Activated naive CD8-positive, alpha-beta T cell treated with anti-CD3 and anti-CD28 coated beads for 36 hours (primary cell): ENCODE results near the gene AUTS2. TPM values are rescaled to one million over a fixed set of nuclear protein-coding genes. Genes with fewer than 3 reads are reported as not detected.

Source experiments
- DNase-seq: peaks from one replicate; pipeline ENCODE4 v3.0.0; 2021
- H3K27ac Mint-ChIP-seq: one replicate; pipeline ENCODE4 v1.8.0; 2022; ENCODE audit warnings: mild to moderate bottlenecking, moderate library complexity, mixed read lengths
- H3K27me3 Mint-ChIP-seq: one replicate; pipeline ENCODE4 v1.8.0; 2022; ENCODE audit warnings: mild to moderate bottlenecking, mixed read lengths
- H3K36me3 Mint-ChIP-seq: one replicate; pipeline ENCODE4 v1.8.0; 2021; ENCODE audit warnings: mild to moderate bottlenecking, mixed read lengths
- H3K4me1 Mint-ChIP-seq: one replicate; pipeline ENCODE4 v1.8.0; 2021; ENCODE audit warnings: mixed read lengths
- H3K4me3 Mint-ChIP-seq: one replicate; pipeline ENCODE4 v1.8.0; 2022; ENCODE audit warnings: mild to moderate bottlenecking, moderate library complexity, mixed read lengths
- H3K9me3 Mint-ChIP-seq: one replicate; pipeline ENCODE4 v1.8.0; 2022; ENCODE audit warnings: mixed read lengths
- total RNA-seq, 2 experiments: library from RNA; stranded (reverse); gene quantifications; one replicate each; pipeline ENCODE4 v1.2.3, GENCODE V29; 2021

AUTS2 gene
- total RNA-seq, 2 experiments from 2014 or later, result 0.58 to 0.78 TPM

GRCh38 chr7:70570961-70571360, 972.7 kb downstream of the AUTS2 start:
- no peak overlapping the region for H3K27ac Mint-ChIP-seq
- H3K27me3 Mint-ChIP-seq, result no peaks in the 10 kb centered on the region
- H3K4me3 Mint-ChIP-seq, result no peak overlapping the region
- H3K36me3 Mint-ChIP-seq, result no peaks in the 10 kb centered on the region
- DNase-seq, result no peak
- H3K9me3 Mint-ChIP-seq, result no peaks in the 10 kb centered on the region
- no peaks in the 10 kb centered on the region for H3K4me1 Mint-ChIP-seq

GRCh38 chr7:70571403-70571934, 973.2 kb downstream of the AUTS2 start:
- H3K4me3 Mint-ChIP-seq, result no peak overlapping the region
- no peaks in the 10 kb centered on the region for H3K36me3 Mint-ChIP-seq
- no peaks in the 10 kb centered on the region for H3K27me3 Mint-ChIP-seq
- DNase-seq, result no peak
- no peaks in the 10 kb centered on the region for H3K4me1 Mint-ChIP-seq
- no peaks in the 10 kb centered on the region for H3K9me3 Mint-ChIP-seq
- no peak overlapping the region for H3K27ac Mint-ChIP-seq

- Mint-ChIP-seq H3K27ac (no peak overlapping the region), H3K36me3 (no peaks in the 10 kb centered on the region), H3K4me1 (no peaks in the 10 kb centered on the region), H3K9me3 (no peaks in the 10 kb centered on the region), H3K4me3 (no peak overlapping the region), H3K27me3 (no peaks in the 10 kb centered on the region)
- DNase-seq, result no peak
Measured at GRCh38 chr7:70571961-70572360, 973.7 kb downstream of the AUTS2 start.

GRCh38 chr7:70572571-70572970, 974.3 kb downstream of the AUTS2 start:
- Mint-ChIP-seq H3K27ac (no peak overlapping the region), H3K4me1 (no peaks in the 10 kb centered on the region)

GRCh38 chr7:70573071-70573661, 974.9 kb downstream of the AUTS2 start:
- no peak for DNase-seq
- H3K36me3 Mint-ChIP-seq, result no peaks in the 10 kb centered on the region
- H3K27me3 Mint-ChIP-seq, result no peaks in the 10 kb centered on the region
- H3K9me3 Mint-ChIP-seq, result no peaks in the 10 kb centered on the region
- no peak overlapping the region for H3K4me3 Mint-ChIP-seq
- H3K27ac Mint-ChIP-seq, result no peak overlapping the region
- H3K4me1 Mint-ChIP-seq, result no peaks in the 10 kb centered on the region

More at GRCh38 chr7:70572571-70572970, 974.3 kb downstream of the AUTS2 start:
- H3K36me3 Mint-ChIP-seq, result no peaks in the 10 kb centered on the region
- H3K9me3 Mint-ChIP-seq, result no peaks in the 10 kb centered on the region
- H3K4me3 Mint-ChIP-seq, result no peak overlapping the region
- DNase-seq, result no peak
- H3K27me3 Mint-ChIP-seq, result no peaks in the 10 kb centered on the region

- Mint-ChIP-seq H3K27me3 (no peaks in the 10 kb centered on the region), H3K9me3 (no peaks in the 10 kb centered on the region), H3K4me1 (no peaks in the 10 kb centered on the region), H3K27ac (no peak overlapping the region), H3K36me3 (no peaks in the 10 kb centered on the region), H3K4me3 (no peak overlapping the region)
- DNase-seq, result no peak
Measured at GRCh38 chr7:70573696-70574095, 975.4 kb downstream of the AUTS2 start.

GRCh38 chr7:70574314-70574834, 976.1 kb downstream of the AUTS2 start:
- Mint-ChIP-seq H3K27ac (no peak overlapping the region), H3K4me1 (no peaks in the 10 kb centered on the region), H3K27me3 (no peaks in the 10 kb centered on the region)

GRCh38 chr7:70574970-70575799, 976.9 kb downstream of the AUTS2 start:
- Mint-ChIP-seq H3K27ac (no peak overlapping the region), H3K4me1 (no peaks in the 10 kb centered on the region), H3K4me3 (no peak overlapping the region), H3K27me3 (no peaks in the 10 kb centered on the region), H3K9me3 (no peaks in the 10 kb centered on the region), H3K36me3 (no peaks in the 10 kb centered on the region)
- DNase-seq, result no peak

More at GRCh38 chr7:70574314-70574834, 976.1 kb downstream of the AUTS2 start:
- no peaks in the 10 kb centered on the region for H3K9me3 Mint-ChIP-seq
- no peak for DNase-seq
- no peaks in the 10 kb centered on the region for H3K36me3 Mint-ChIP-seq
- no peak overlapping the region for H3K4me3 Mint-ChIP-seq

- H3K9me3 Mint-ChIP-seq, result no peaks in the 10 kb centered on the region
- H3K4me3 Mint-ChIP-seq, result no peak overlapping the region
- no peak overlapping the region for H3K27ac Mint-ChIP-seq
- no peak for DNase-seq
- no peaks in the 10 kb centered on the region for H3K27me3 Mint-ChIP-seq
- H3K36me3 Mint-ChIP-seq, result no peaks in the 10 kb centered on the region
- no peaks in the 10 kb centered on the region for H3K4me1 Mint-ChIP-seq
Measured at GRCh38 chr7:70577078-70577477, 978.8 kb downstream of the AUTS2 start.

GRCh38 chr7:70578131-70578530, 979.9 kb downstream of the AUTS2 start:
- Mint-ChIP-seq H3K27ac (no peak overlapping the region), H3K4me1 (no peaks in the 10 kb centered on the region), H3K27me3 (no peaks in the 10 kb centered on the region), H3K9me3 (no peaks in the 10 kb centered on the region), H3K4me3 (no peak overlapping the region), H3K36me3 (no peaks in the 10 kb centered on the region)
- DNase-seq, result no peak

GRCh38 chr7:70579397-70580097, 981.3 kb downstream of the AUTS2 start:
- H3K27ac Mint-ChIP-seq, result no peak overlapping the region
- no peaks in the 10 kb centered on the region for H3K27me3 Mint-ChIP-seq

GRCh38 chr7:70580161-70580560, 981.9 kb downstream of the AUTS2 start:
- no peaks in the 10 kb centered on the region for H3K9me3 Mint-ChIP-seq
- H3K27ac Mint-ChIP-seq, result no peak overlapping the region
- H3K36me3 Mint-ChIP-seq, result no peaks in the 10 kb centered on the region
- no peaks in the 10 kb centered on the region for H3K27me3 Mint-ChIP-seq
- no peak for DNase-seq
- H3K4me3 Mint-ChIP-seq, result no peak overlapping the region
- H3K4me1 Mint-ChIP-seq, result no peaks in the 10 kb centered on the region

More at GRCh38 chr7:70579397-70580097, 981.3 kb downstream of the AUTS2 start:
- Mint-ChIP-seq H3K4me3 (no peak overlapping the region), H3K9me3 (no peaks in the 10 kb centered on the region), H3K4me1 (no peaks in the 10 kb centered on the region), H3K36me3 (no peaks in the 10 kb centered on the region)
- no peak for DNase-seq

- no peaks in the 10 kb centered on the region for H3K27me3 Mint-ChIP-seq
- no peaks in the 10 kb centered on the region for H3K36me3 Mint-ChIP-seq
- no peaks in the 10 kb centered on the region for H3K4me1 Mint-ChIP-seq
- DNase-seq, result no peak
- no peak overlapping the region for H3K27ac Mint-ChIP-seq
- H3K9me3 Mint-ChIP-seq, result no peaks in the 10 kb centered on the region
- no peak overlapping the region for H3K4me3 Mint-ChIP-seq
Measured at GRCh38 chr7:70582927-70583895, 984.9 kb downstream of the AUTS2 start.
